GM23338 (cell line): ENCODE data around the gene C14orf132. TPM values are rescaled to one million over a fixed set of nuclear protein-coding genes. Genes with fewer than 3 reads are reported as not detected.

ENCODE experiments used
- ATAC-seq: fragments of 200-7000 bp; cut with Tn5 transposase; 3 replicates; pipeline ENCODE4 v1.9.1; 2020
- DNase-seq: peaks from one replicate; pipeline ENCODE4 v3.0.0-alpha.2; 2015; ENCODE audit warnings: low spot score
- H2AFZ ChIP-seq: fragments of 200-600 bp; sonication (generic); 2 replicates; pipeline ENCODE4 v1.8.0; 2016; ENCODE audit warnings: antibody characterized with exemption, mild to moderate bottlenecking, moderate library complexity
- H3F3A ChIP-seq: fragments of 200-600 bp; sonication (generic); replicated peaks from 2 replicates; pipeline ENCODE4 v1.8.0; 2017; ENCODE audit warnings: antibody characterized with exemption, mixed run types, low read depth
- H3K27ac ChIP-seq: fragments of 200-600 bp; sonication (generic); 2 replicates; pipeline ENCODE4 v1.6.1; 2016; ENCODE audit warnings: low read depth
- H3K27me3 ChIP-seq: fragments of 200-600 bp; sonication (generic); 2 replicates; pipeline ENCODE4 v1.8.0; 2016; ENCODE audit warnings: mild to moderate bottlenecking, mixed run types, moderate library complexity; ENCODE audit not compliant: insufficient read depth
- H3K36me3 ChIP-seq: fragments of 200-600 bp; sonication (generic); 2 replicates; pipeline ENCODE4 v1.8.0; 2016; ENCODE audit warnings: mild to moderate bottlenecking; ENCODE audit not compliant: insufficient read depth
- H3K4me1 ChIP-seq: fragments of 200-600 bp; sonication (generic); 2 replicates; pipeline ENCODE4 v1.8.0; 2016; ENCODE audit warnings: mild to moderate bottlenecking, moderate library complexity; ENCODE audit not compliant: insufficient read depth
- H3K4me2 ChIP-seq: fragments of 200-600 bp; sonication (generic); 2 replicates; pipeline ENCODE4 v1.7.1; 2017; ENCODE audit warnings: mixed run types
- H3K4me3 ChIP-seq: fragments of 200-600 bp; sonication (generic); 2 replicates; pipeline ENCODE4 v1.6.1; 2016; ENCODE audit warnings: mixed run types
- H3K79me2 ChIP-seq: fragments of 200-600 bp; sonication (generic); replicated peaks from 2 replicates; pipeline ENCODE4 v1.8.0; 2017; ENCODE audit warnings: mild to moderate bottlenecking; ENCODE audit not compliant: insufficient read depth
- H3K9me2 ChIP-seq: fragments of 200-600 bp; sonication (generic); 2 replicates; pipeline ENCODE4 v1.8.0; 2017; ENCODE audit not compliant: insufficient read depth
- H4K20me1 ChIP-seq: fragments of 200-600 bp; sonication (generic); replicated peaks from 2 replicates; pipeline ENCODE4 v1.8.0; 2017; ENCODE audit warnings: mild to moderate bottlenecking; ENCODE audit not compliant: insufficient read depth
- H3K27ac Mint-ChIP-seq: 2 replicates; pipeline ENCODE4 v1.8.0; 2020; ENCODE audit warnings: inconsistent platforms, mild to moderate bottlenecking, moderate library complexity, mixed read lengths
- H3K27me3 Mint-ChIP-seq: 3 replicates; pipeline ENCODE4 v1.8.0; 2022; ENCODE audit warnings: low read depth, mild to moderate bottlenecking, moderate library complexity, mixed read lengths, inconsistent platforms; ENCODE audit not compliant: insufficient read depth, poor library complexity
- H3K36me3 Mint-ChIP-seq: 3 replicates; pipeline ENCODE4 v1.8.0; 2021; ENCODE audit warnings: low read depth, mild to moderate bottlenecking, inconsistent platforms, moderate library complexity, mixed read lengths
- H3K4me1 Mint-ChIP-seq: 3 replicates; pipeline ENCODE4 v1.8.0; 2020; ENCODE audit warnings: mild to moderate bottlenecking, inconsistent platforms, mixed read lengths
- H3K4me3 Mint-ChIP-seq: 3 replicates; pipeline ENCODE4 v1.8.0; 2021; ENCODE audit warnings: moderate library complexity, mild to moderate bottlenecking, inconsistent platforms, mixed read lengths
- H3K9me3 Mint-ChIP-seq: 3 replicates; pipeline ENCODE4 v1.8.0; 2020; ENCODE audit warnings: moderate library complexity, mild to moderate bottlenecking, inconsistent platforms, mixed read lengths
- CREB1 ChIP-seq: fragments of 250-450 bp; sonication (Bioruptor Pico); IDR thresholded peaks from 2 replicates; pipeline ENCODE4 v1.5.0; 2020; ENCODE audit warnings: low read depth, mild to moderate bottlenecking, moderate library complexity
- EZH2 ChIP-seq: fragments of 200-600 bp; sonication (generic); IDR thresholded peaks from one replicate; pipeline ENCODE4 v1.8.0; 2017; ENCODE audit warnings: antibody characterized with exemption, mild to moderate bottlenecking, low read depth; ENCODE audit not compliant: unreplicated experiment
- EZH2phosphoT487 ChIP-seq: fragments of 200-600 bp; sonication (generic); IDR thresholded peaks from one replicate; pipeline ENCODE4 v1.8.1; 2018; ENCODE audit warnings: antibody characterized with exemption; ENCODE audit not compliant: unreplicated experiment
- JUNB ChIP-seq: IDR thresholded peaks from one replicate; pipeline ENCODE4 v1.6.1; 2016; ENCODE audit warnings: antibody characterized with exemption; ENCODE audit not compliant: unreplicated experiment
- NANOG ChIP-seq: IDR thresholded peaks from 2 replicates; pipeline ENCODE4 v1.6.1; 2016; ENCODE audit warnings: antibody characterized with exemption, borderline replicate concordance
- POLR2AphosphoS5 ChIP-seq: IDR thresholded peaks from 2 replicates; pipeline ENCODE4 v1.6.1; 2016; ENCODE audit warnings: antibody characterized with exemption, low read depth
- STAT1 ChIP-seq: IDR thresholded peaks from one replicate; pipeline ENCODE4 v1.6.1; 2016; ENCODE audit warnings: antibody characterized with exemption; ENCODE audit not compliant: unreplicated experiment
- ZNF114 ChIP-seq: fragments of 250-450 bp; sonication (Bioruptor Pico); IDR thresholded peaks from 2 replicates; pipeline ENCODE4 v1.5.0; 2020; ENCODE audit warnings: mild to moderate bottlenecking, moderate library complexity
- ZNF331 ChIP-seq: fragments of 250-450 bp; sonication (Bioruptor Pico); IDR thresholded peaks from 2 replicates; pipeline ENCODE4 v1.5.0; 2020; ENCODE audit warnings: low read depth, mild to moderate bottlenecking, moderate library complexity
- polyA plus RNA-seq: library from polyadenylated mRNA; unstranded; fragments of >200 nt; fragmentation: Nextera tagmentation; extraction: Ambion mirVana; gene quantifications from 2 replicates; pipeline ENCODE4 v1.2.1, GENCODE V29; 2016
- total RNA-seq: library from RNA; depleted of rRNA; stranded (reverse); fragments of >200 nt; shearing (Covaris generic); gene quantifications from 2 replicates; pipeline ENCODE4 v1.2.3, GENCODE V29; 2014
- TF ChIP-seq, protein P1 (sequence below), 2 experiments: fragments of 200-600 bp in 1 of 2; sonication (generic) in 1 of 2; conservative IDR thresholded peaks; 2 replicates each; pipeline versions ENCODE4 v1.5.1 to v1.6.1; 2016 to 2017; ENCODE audit warnings: antibody characterized with exemption in 2 of 2, low read depth in 2 of 2, mild to moderate bottlenecking in 2 of 2, moderate library complexity in 1 of 2
- TF ChIP-seq, protein P2 (sequence below): IDR thresholded peaks from 2 replicates; pipeline ENCODE4 v1.6.1; 2016; ENCODE audit warnings: antibody characterized with exemption
- TF ChIP-seq, protein P3 (sequence below): IDR thresholded peaks from one replicate; pipeline ENCODE4 v1.6.1; 2018; ENCODE audit warnings: antibody characterized with exemption; ENCODE audit not compliant: unreplicated experiment
- TF ChIP-seq, protein P4 (sequence below): fragments of 250-450 bp; sonication (Bioruptor Pico); IDR thresholded peaks from 2 replicates; pipeline ENCODE4 v1.5.0; 2020; ENCODE audit warnings: mild to moderate bottlenecking, moderate library complexity

Gene C14orf132
- total and polyA plus RNA-seq, 2 experiments from 2014 or later, result 13.8 to 16.2 TPM

DNA sequence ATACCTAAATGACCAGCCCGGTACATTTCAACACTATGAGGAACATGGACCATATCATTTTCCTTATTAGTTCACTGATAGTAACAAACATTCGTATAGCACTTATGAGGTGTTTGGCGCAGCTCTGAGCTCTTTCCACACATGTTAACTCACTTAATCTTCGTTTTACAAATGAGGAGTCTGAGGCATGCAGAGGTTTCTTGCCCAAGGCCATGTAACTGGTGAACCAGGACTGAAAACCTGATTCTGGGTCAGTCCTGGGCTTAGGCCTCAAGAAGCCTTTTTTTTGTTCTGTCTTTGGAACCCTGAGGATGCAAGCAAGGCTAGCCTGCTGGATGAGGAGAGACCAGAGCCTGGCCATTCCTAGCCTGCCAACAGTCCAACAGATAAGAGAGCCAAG, 55.0 kb downstream of the C14orf132 start:
- Histone ChIP-seq H2AFZ (no peak overlapping the region), H3K79me2 (no peaks in the 10 kb centered on the region), H4K20me1 (no peaks in the 10 kb centered on the region; the same call in 1 of the 2 replicates), H3K4me2 (no peak overlapping the region), H3K4me3 (no peak overlapping the region), H3K4me1 (peaks cover 14% of the 10 kb centered on the region; the same call in 1 of the 2 replicates), H3F3A (no peaks in the 10 kb centered on the region), H3K36me3 (no peaks in the 10 kb centered on the region), H3K27ac (no peak overlapping the region), H3K9me2 (no peaks in the 10 kb centered on the region), H3K27me3 (no peaks in the 10 kb centered on the region)
- ATAC-seq (no peak), DNase-seq (no peak)
- no peak overlapping the region for H3K4me3 Mint-ChIP-seq
- peaks cover 3% of the 10 kb centered on the region; the same call in 1 of the 3 replicates for H3K36me3 Mint-ChIP-seq
- no peaks in the 10 kb centered on the region for H3K9me3 Mint-ChIP-seq
- no peak overlapping the region for H3K27ac Mint-ChIP-seq
- TF ChIP-seq JUNB, result no peak
- TF ChIP-seq, protein P1, sequence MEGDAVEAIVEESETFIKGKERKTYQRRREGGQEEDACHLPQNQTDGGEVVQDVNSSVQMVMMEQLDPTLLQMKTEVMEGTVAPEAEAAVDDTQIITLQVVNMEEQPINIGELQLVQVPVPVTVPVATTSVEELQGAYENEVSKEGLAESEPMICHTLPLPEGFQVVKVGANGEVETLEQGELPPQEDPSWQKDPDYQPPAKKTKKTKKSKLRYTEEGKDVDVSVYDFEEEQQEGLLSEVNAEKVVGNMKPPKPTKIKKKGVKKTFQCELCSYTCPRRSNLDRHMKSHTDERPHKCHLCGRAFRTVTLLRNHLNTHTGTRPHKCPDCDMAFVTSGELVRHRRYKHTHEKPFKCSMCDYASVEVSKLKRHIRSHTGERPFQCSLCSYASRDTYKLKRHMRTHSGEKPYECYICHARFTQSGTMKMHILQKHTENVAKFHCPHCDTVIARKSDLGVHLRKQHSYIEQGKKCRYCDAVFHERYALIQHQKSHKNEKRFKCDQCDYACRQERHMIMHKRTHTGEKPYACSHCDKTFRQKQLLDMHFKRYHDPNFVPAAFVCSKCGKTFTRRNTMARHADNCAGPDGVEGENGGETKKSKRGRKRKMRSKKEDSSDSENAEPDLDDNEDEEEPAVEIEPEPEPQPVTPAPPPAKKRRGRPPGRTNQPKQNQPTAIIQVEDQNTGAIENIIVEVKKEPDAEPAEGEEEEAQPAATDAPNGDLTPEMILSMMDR (conservative IDR thresholded peaks at IDR 0.05; ENCODE audit: low read depth in 2 of 2), result no peak
- TF ChIP-seq EZH2, result no peak
- TF ChIP-seq, protein P2, sequence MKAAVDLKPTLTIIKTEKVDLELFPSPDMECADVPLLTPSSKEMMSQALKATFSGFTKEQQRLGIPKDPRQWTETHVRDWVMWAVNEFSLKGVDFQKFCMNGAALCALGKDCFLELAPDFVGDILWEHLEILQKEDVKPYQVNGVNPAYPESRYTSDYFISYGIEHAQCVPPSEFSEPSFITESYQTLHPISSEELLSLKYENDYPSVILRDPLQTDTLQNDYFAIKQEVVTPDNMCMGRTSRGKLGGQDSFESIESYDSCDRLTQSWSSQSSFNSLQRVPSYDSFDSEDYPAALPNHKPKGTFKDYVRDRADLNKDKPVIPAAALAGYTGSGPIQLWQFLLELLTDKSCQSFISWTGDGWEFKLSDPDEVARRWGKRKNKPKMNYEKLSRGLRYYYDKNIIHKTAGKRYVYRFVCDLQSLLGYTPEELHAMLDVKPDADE, result no peak
- TF ChIP-seq, protein P3, sequence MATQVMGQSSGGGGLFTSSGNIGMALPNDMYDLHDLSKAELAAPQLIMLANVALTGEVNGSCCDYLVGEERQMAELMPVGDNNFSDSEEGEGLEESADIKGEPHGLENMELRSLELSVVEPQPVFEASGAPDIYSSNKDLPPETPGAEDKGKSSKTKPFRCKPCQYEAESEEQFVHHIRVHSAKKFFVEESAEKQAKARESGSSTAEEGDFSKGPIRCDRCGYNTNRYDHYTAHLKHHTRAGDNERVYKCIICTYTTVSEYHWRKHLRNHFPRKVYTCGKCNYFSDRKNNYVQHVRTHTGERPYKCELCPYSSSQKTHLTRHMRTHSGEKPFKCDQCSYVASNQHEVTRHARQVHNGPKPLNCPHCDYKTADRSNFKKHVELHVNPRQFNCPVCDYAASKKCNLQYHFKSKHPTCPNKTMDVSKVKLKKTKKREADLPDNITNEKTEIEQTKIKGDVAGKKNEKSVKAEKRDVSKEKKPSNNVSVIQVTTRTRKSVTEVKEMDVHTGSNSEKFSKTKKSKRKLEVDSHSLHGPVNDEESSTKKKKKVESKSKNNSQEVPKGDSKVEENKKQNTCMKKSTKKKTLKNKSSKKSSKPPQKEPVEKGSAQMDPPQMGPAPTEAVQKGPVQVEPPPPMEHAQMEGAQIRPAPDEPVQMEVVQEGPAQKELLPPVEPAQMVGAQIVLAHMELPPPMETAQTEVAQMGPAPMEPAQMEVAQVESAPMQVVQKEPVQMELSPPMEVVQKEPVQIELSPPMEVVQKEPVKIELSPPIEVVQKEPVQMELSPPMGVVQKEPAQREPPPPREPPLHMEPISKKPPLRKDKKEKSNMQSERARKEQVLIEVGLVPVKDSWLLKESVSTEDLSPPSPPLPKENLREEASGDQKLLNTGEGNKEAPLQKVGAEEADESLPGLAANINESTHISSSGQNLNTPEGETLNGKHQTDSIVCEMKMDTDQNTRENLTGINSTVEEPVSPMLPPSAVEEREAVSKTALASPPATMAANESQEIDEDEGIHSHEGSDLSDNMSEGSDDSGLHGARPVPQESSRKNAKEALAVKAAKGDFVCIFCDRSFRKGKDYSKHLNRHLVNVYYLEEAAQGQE, result no peak
- TF ChIP-seq, protein P4, sequence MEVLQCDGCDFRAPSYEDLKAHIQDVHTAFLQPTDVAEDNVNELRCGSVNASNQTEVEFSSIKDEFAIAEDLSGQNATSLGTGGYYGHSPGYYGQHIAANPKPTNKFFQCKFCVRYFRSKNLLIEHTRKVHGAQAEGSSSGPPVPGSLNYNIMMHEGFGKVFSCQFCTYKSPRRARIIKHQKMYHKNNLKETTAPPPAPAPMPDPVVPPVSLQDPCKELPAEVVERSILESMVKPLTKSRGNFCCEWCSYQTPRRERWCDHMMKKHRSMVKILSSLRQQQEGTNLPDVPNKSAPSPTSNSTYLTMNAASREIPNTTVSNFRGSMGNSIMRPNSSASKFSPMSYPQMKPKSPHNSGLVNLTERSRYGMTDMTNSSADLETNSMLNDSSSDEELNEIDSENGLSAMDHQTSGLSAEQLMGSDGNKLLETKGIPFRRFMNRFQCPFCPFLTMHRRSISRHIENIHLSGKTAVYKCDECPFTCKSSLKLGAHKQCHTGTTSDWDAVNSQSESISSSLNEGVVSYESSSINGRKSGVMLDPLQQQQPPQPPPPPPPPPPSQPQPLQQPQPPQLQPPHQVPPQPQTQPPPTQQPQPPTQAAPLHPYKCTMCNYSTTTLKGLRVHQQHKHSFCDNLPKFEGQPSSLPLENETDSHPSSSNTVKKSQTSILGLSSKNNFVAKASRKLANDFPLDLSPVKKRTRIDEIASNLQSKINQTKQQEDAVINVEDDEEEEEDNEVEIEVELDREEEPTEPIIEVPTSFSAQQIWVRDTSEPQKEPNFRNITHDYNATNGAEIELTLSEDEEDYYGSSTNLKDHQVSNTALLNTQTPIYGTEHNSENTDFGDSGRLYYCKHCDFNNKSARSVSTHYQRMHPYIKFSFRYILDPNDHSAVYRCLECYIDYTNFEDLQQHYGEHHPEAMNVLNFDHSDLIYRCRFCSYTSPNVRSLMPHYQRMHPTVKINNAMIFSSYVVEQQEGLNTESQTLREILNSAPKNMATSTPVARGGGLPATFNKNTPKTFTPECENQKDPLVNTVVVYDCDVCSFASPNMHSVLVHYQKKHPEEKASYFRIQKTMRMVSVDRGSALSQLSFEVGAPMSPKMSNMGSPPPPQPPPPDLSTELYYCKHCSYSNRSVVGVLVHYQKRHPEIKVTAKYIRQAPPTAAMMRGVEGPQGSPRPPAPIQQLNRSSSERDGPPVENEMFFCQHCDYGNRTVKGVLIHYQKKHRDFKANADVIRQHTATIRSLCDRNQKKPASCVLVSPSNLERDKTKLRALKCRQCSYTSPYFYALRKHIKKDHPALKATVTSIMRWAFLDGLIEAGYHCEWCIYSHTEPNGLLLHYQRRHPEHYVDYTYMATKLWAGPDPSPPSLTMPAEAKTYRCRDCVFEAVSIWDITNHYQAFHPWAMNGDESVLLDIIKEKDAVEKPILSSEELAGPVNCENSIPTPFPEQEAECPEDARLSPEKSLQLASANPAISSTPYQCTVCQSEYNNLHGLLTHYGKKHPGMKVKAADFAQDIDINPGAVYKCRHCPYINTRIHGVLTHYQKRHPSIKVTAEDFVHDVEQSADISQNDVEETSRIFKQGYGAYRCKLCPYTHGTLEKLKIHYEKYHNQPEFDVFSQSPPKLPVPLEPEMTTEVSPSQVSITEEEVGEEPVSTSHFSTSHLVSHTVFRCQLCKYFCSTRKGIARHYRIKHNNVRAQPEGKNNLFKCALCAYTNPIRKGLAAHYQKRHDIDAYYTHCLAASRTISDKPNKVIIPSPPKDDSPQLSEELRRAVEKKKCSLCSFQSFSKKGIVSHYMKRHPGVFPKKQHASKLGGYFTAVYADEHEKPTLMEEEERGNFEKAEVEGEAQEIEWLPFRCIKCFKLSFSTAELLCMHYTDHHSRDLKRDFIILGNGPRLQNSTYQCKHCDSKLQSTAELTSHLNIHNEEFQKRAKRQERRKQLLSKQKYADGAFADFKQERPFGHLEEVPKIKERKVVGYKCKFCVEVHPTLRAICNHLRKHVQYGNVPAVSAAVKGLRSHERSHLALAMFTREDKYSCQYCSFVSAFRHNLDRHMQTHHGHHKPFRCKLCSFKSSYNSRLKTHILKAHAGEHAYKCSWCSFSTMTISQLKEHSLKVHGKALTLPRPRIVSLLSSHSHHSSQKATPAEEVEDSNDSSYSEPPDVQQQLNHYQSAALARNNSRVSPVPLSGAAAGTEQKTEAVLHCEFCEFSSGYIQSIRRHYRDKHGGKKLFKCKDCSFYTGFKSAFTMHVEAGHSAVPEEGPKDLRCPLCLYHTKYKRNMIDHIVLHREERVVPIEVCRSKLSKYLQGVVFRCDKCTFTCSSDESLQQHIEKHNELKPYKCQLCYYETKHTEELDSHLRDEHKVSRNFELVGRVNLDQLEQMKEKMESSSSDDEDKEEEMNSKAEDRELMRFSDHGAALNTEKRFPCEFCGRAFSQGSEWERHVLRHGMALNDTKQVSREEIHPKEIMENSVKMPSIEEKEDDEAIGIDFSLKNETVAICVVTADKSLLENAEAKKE, result no peak
- TF ChIP-seq POLR2AphosphoS5, result no peak
- TF ChIP-seq ZNF331 (CRISPR knock-in tag), result no peak
- no peak for TF ChIP-seq CREB1 (CRISPR knock-in tag)
- no peak for TF ChIP-seq STAT1
- no peak for TF ChIP-seq EZH2phosphoT487
- no peak for TF ChIP-seq NANOG
- no peak for TF ChIP-seq ZNF114 (CRISPR knock-in tag)
- peaks cover 11% of the 10 kb centered on the region for H3K27me3 Mint-ChIP-seq
- H3K4me1 Mint-ChIP-seq, result peaks cover 26% of the 10 kb centered on the region
